Activated CD8-positive, alpha-beta memory T cell treated with anti-CD3 and anti-CD28 coated beads, Interleukin-2, amount 10 ng/mL, durations not matched to agents 7 days and 5 days (primary cell): ENCODE measurements around the gene PTBP1. TPM values are rescaled to one million over a fixed set of nuclear protein-coding genes. Genes with fewer than 3 reads are reported as not detected.
A peak's percentile ranks its signal among the peaks of the same experiment; 100 is the strongest.

Source experiments
- ATAC-seq: fragments of 150-1000 bp; cut with Tn5 transposase; one replicate; pipeline ENCODE4 v1.10.0; 2021; ENCODE audit warnings: moderate library complexity
- CTCF ChIA-PET: fragments of 350-600 bp; sonication (Branson Sonifier 250); formaldehyde crosslinking; loops from one replicate; lab custom pipeline; 2021; ENCODE audit warnings: antibody characterized with exemption; lab: Charles Lee
- DNase-seq: peaks from one replicate; pipeline ENCODE4 v3.0.0-alpha.2; 2020
- H3K27ac Mint-ChIP-seq: one replicate; pipeline ENCODE4 v1.8.0; 2021; ENCODE audit warnings: mild to moderate bottlenecking, mixed read lengths
- H3K27me3 Mint-ChIP-seq: one replicate; pipeline ENCODE4 v1.8.0; 2021; ENCODE audit warnings: mixed read lengths
- H3K36me3 Mint-ChIP-seq: one replicate; pipeline ENCODE4 v1.8.0; 2021; ENCODE audit warnings: mild to moderate bottlenecking, mixed read lengths
- H3K4me1 Mint-ChIP-seq: one replicate; pipeline ENCODE4 v1.8.0; 2021; ENCODE audit warnings: mixed read lengths
- H3K4me3 Mint-ChIP-seq: one replicate; pipeline ENCODE4 v1.8.0; 2021; ENCODE audit warnings: mild to moderate bottlenecking, moderate library complexity, mixed read lengths
- H3K9me3 Mint-ChIP-seq: one replicate; pipeline ENCODE4 v1.8.0; 2022; ENCODE audit warnings: low read depth, mixed read lengths
- total RNA-seq, 2 experiments: library from RNA; stranded (reverse); gene quantifications; one replicate each; pipeline ENCODE4 v1.2.3, GENCODE V29; 2021

PTBP1 gene
- total RNA-seq, 2 experiments from 2014 or later: 481 to 631 TPM

DNA sequence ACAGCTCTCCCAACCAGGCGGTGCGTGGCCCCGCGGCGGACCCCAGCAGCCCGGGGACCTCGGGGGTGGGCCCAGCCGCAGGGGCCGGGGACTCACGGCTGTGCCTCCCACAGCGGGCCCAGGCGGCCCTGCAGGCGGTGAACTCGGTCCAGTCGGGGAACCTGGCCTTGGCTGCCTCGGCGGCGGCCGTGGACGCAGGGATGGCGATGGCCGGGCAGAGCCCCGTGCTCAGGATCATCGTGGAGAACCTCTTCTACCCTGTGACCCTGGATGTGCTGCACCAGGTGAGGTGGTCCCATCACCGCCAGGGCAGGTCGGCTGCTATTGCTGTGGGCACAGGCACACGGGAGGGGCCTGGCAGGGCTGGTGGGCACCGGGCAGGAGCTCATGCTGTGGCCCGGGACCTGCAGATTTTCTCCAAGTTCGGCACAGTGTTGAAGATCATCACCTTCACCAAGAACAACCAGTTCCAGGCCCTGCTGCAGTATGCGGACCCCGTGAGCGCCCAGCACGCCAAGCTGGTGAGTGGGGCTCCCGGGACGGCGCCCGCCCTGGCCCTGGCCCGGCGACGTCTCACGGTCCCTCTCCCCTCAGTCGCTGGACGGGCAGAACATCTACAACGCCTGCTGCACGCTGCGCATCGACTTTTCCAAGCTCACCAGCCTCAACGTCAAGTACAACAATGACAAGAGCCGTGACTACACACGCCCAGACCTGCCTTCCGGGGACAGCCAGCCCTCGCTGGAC lies 7.3 kb downstream of the PTBP1 start:
- H3K4me1 Mint-ChIP-seq: peaks cover 48% of the 10 kb centered on the region
- H3K36me3 Mint-ChIP-seq: peaks cover 52% of the 10 kb centered on the region
- CTCF ChIA-PET: no interaction called here
- no peak overlapping the region for H3K27ac Mint-ChIP-seq
- H3K9me3 Mint-ChIP-seq: no peaks in the 10 kb centered on the region
- H3K4me3 Mint-ChIP-seq: no peak overlapping the region
- DNase-seq: no peak
- H3K27me3 Mint-ChIP-seq: no peaks in the 10 kb centered on the region
- ATAC-seq: no peak

DNA sequence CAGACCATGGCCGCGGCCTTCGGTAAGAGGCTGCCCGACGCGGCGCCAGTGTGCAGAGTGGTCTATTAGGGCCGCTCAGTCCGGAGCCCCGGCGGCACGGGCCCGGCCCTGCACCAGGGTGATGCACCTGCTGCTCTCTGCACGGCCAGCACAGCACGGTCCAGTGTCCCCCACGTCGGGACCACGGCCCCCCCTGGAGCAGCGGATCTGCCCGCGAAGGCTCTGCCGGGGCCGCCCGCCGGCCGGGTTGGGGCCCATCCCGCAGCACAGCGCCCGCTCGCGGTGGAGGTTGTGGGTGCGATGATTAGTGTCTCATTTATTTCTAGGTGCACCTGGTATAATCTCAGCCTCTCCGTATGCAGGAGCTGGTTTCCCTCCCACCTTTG lies 7.9 kb downstream of the PTBP1 start:
- ATAC-seq (no peak), DNase-seq (no peak)
- no peak overlapping the region for H3K27ac Mint-ChIP-seq
- H3K36me3 Mint-ChIP-seq: peaks cover 54% of the 10 kb centered on the region
- CTCF ChIA-PET: no interaction called here
- no peaks in the 10 kb centered on the region for H3K9me3 Mint-ChIP-seq
- H3K4me1 Mint-ChIP-seq: peaks cover 43% of the 10 kb centered on the region
- no peak overlapping the region for H3K4me3 Mint-ChIP-seq
- H3K27me3 Mint-ChIP-seq: no peaks in the 10 kb centered on the region

- CTCF ChIA-PET: no interaction called here
- no peak for DNase-seq
- no peaks in the 10 kb centered on the region for H3K27me3 Mint-ChIP-seq
- H3K4me1 Mint-ChIP-seq: peaks cover 37% of the 10 kb centered on the region
- no peaks in the 10 kb centered on the region for H3K9me3 Mint-ChIP-seq
- H3K4me3 Mint-ChIP-seq: no peak overlapping the region
- H3K27ac Mint-ChIP-seq: no peak overlapping the region
- no peak for ATAC-seq
- H3K36me3 Mint-ChIP-seq: peaks cover 52% of the 10 kb centered on the region
These were observed 8.6 kb downstream of the PTBP1 start for GRCh38 chr19:805600-806550.

- H3K9me3 Mint-ChIP-seq: no peaks in the 10 kb centered on the region
- no peak overlapping the region for H3K27ac Mint-ChIP-seq
- peaks cover 27% of the 10 kb centered on the region for H3K4me1 Mint-ChIP-seq
- no peak for DNase-seq
- no peak for ATAC-seq
- peaks cover 56% of the 10 kb centered on the region for H3K36me3 Mint-ChIP-seq
- CTCF ChIA-PET: no interaction called here
- no peak overlapping the region for H3K4me3 Mint-ChIP-seq
- H3K27me3 Mint-ChIP-seq: no peaks in the 10 kb centered on the region
These were observed 9.7 kb downstream of the PTBP1 start for GRCh38 chr19:806815-807421.

DNA sequence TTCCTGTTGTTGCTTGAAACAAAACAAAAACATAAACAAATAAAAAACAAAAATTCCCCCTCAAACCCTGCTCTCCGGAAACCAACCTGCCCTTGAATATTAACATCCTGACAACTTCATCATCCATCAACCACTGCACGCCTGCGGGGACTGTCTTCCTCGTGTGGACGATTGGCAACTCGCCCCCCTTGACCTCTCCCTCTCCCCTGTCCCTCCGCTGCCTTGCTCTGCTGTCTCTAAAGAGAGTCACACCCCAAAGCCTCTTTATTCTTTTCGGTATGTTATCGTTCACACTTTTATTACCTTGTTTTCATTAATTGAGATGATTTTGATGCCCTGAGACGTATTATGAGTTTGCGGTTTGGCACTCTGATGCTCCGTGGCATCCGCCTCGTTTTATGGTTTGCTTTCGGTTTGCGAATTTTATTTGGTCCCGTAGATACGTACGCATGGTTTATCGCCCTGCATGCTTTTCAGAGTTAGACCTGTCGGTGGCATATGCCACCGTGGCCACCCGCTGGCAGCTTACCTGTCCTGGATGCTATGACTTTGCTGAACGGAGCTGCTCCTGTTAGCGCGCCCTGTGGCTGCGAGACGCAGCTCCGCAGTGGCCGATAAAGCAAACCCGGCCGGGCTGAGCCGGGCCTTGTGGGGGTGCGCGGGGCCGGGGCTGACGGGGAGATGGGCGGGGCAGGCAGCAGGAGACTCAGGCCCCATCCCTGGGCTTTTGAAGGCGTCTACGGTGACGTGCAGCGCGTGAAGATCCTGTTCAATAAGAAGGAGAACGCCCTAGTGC lies 10.6 kb downstream of the PTBP1 start:
- Mint-ChIP-seq H3K4me1 (peaks cover 19% of the 10 kb centered on the region), H3K4me3 (no peak overlapping the region), H3K27ac (peak overlapping the region; percentile 51), H3K27me3 (no peaks in the 10 kb centered on the region), H3K9me3 (no peaks in the 10 kb centered on the region), H3K36me3 (peaks cover 53% of the 10 kb centered on the region)
- CTCF ChIA-PET: no interaction called here
- no peak for DNase-seq
- ATAC-seq: no peak

DNA sequence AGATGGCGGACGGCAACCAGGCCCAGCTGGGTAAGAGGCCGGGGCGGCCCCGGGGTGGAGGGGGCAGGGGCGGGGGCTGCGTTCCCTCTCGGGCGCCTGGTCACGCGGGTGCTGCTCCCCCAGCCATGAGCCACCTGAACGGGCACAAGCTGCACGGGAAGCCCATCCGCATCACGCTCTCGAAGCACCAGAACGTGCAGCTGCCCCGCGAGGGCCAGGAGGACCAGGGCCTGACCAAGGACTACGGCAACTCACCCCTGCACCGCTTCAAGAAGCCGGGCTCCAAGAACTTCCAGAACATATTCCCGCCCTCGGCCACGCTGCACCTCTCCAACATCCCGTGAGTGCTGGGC lies 11.1 kb downstream of the PTBP1 start:
- ATAC-seq (no peak), DNase-seq (no peak)
- H3K9me3 Mint-ChIP-seq: no peaks in the 10 kb centered on the region
- no peaks in the 10 kb centered on the region for H3K27me3 Mint-ChIP-seq
- CTCF ChIA-PET: no interaction called here
- H3K4me1 Mint-ChIP-seq: peaks cover 15% of the 10 kb centered on the region
- H3K27ac Mint-ChIP-seq: no peak overlapping the region
- H3K4me3 Mint-ChIP-seq: no peak overlapping the region
- H3K36me3 Mint-ChIP-seq: peaks cover 53% of the 10 kb centered on the region

DNA sequence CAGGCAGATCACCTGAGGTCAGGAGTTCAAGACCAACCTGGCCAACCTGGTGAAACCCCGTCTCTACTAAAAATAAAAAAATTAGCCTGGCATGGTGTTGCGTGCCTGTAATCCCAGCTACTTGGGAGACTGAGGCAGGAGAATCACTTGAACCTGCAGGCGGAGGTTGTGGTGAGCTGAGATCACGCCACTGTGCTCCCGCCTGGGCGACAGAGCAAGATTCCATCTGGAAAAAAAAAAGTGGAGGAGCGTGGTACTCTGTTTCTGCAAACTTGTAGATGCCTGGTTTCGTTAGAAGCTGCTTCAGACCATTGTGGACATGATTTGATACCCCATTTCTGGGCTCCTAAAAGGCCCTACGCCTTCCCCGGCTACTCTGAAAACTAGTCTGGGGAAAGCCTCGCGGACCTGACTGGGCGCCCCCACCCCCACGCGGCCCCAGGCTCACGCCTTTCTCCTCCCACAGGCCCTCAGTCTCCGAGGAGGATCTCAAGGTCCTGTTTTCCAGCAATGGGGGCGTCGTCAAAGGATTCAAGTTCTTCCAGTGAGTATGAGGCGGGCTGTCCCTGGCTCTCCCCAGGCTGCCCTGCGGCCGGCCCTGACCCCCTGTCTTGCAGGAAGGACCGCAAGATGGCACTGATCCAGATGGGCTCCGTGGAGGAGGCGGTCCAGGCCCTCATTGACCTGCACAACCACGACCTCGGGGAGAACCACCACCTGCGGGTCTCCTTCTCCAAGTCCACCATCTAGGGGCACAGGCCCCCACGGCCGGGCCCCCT lies 13.0 kb downstream of the PTBP1 start:
- CTCF ChIA-PET: no interaction called here
- ATAC-seq: no peak
- DNase-seq: no peak
- no peak overlapping the region for H3K27ac Mint-ChIP-seq
- H3K36me3 Mint-ChIP-seq: peaks cover 48% of the 10 kb centered on the region
- no peaks in the 10 kb centered on the region for H3K9me3 Mint-ChIP-seq
- H3K27me3 Mint-ChIP-seq: no peaks in the 10 kb centered on the region
- peaks cover 10% of the 10 kb centered on the region for H3K4me1 Mint-ChIP-seq
- H3K4me3 Mint-ChIP-seq: no peak overlapping the region

GRCh38 chr19:810883-811489 lies 13.7 kb downstream of the PTBP1 start:
- CTCF ChIA-PET: no interaction called here
- peak; percentile 4 for ATAC-seq
- no peaks in the 10 kb centered on the region for H3K27me3 Mint-ChIP-seq

GRCh38 chr19:811506-812048 lies 14.3 kb downstream of the PTBP1 start:
- H3K4me1 Mint-ChIP-seq: peaks cover 8% of the 10 kb centered on the region
- ATAC-seq (no peak), DNase-seq (no peak)
- H3K27ac Mint-ChIP-seq: no peak overlapping the region
- no peak overlapping the region for H3K4me3 Mint-ChIP-seq
- peaks cover 54% of the 10 kb centered on the region for H3K36me3 Mint-ChIP-seq
- CTCF ChIA-PET: no interaction called here
- no peaks in the 10 kb centered on the region for H3K9me3 Mint-ChIP-seq
- no peaks in the 10 kb centered on the region for H3K27me3 Mint-ChIP-seq

More at GRCh38 chr19:810883-811489, 13.7 kb downstream of the PTBP1 start:
- Mint-ChIP-seq H3K9me3 (no peaks in the 10 kb centered on the region), H3K36me3 (peaks cover 51% of the 10 kb centered on the region), H3K4me1 (peaks cover 8% of the 10 kb centered on the region), H3K4me3 (no peak overlapping the region), H3K27ac (no peak overlapping the region)
- no peak for DNase-seq

- ATAC-seq (no peak), DNase-seq (no peak)
- Mint-ChIP-seq H3K27me3 (no peaks in the 10 kb centered on the region), H3K9me3 (no peaks in the 10 kb centered on the region), H3K36me3 (peaks cover 50% of the 10 kb centered on the region), H3K27ac (no peak overlapping the region), H3K4me3 (no peak overlapping the region), H3K4me1 (peaks cover 7% of the 10 kb centered on the region)
- CTCF ChIA-PET: no interaction called here
These were observed 14.9 kb downstream of the PTBP1 start for GRCh38 chr19:812049-812746.

- Mint-ChIP-seq H3K27me3 (no peaks in the 10 kb centered on the region), H3K27ac (no peak overlapping the region), H3K4me3 (no peak overlapping the region), H3K4me1 (peaks cover 1% of the 10 kb centered on the region), H3K9me3 (no peaks in the 10 kb centered on the region), H3K36me3 (peaks cover 45% of the 10 kb centered on the region)
- CTCF ChIA-PET: no interaction called here
- no peak for ATAC-seq
- DNase-seq: no peak
These were observed 15.5 kb downstream of the PTBP1 start for GRCh38 chr19:812747-813218.
